PC-9 (cell line): ENCODE results near the gene HDHD5. TPM values are rescaled to one million over a fixed set of nuclear protein-coding genes. Genes with fewer than 3 reads are reported as not detected.
A peak's percentile ranks its signal among the peaks of the same experiment; 100 is the strongest.

Source experiments
- BruUV-seq: library from RNA; stranded (reverse); fragments of 400-500 nt; replicated peaks from 2 replicates; lab custom pipeline; 2021; lab: Mats Ljungman, UMichigan
- CTCF ChIA-PET: fragments of 300-600 bp; sonication (Branson Sonifier 250); formaldehyde crosslinking; loops from one replicate; lab custom pipeline; 2022; ENCODE audit warnings: antibody characterized with exemption; lab: Charles Lee
- POLR2A ChIA-PET: fragments of 300-600 bp; sonication (Branson Sonifier 250); formaldehyde crosslinking; loops from one replicate; lab custom pipeline; 2022; ENCODE audit warnings: antibody characterized with exemption; ENCODE audit not compliant: unreplicated experiment; lab: Charles Lee
- DNase-seq, 2 experiments: peaks; one replicate each; pipeline versions ENCODE4 v3.0.0 to v3.0.0-alpha.2; 2015 to 2022; ENCODE audit warnings: mixed read lengths in 1 of 2
- H2AFZ ChIP-seq: fragments of 200-600 bp; sonication (generic); 2 replicates; pipeline ENCODE4 v1.8.1; 2017; ENCODE audit warnings: antibody characterized with exemption
- H3F3A ChIP-seq: fragments of 200-600 bp; sonication (generic); 2 replicates; pipeline ENCODE4 v1.8.1; 2017; ENCODE audit warnings: antibody characterized with exemption, mild to moderate bottlenecking, low read depth; ENCODE audit not compliant: insufficient read depth
- H3K27ac ChIP-seq: fragments of 200-600 bp; sonication (generic); 2 replicates; pipeline ENCODE4 v1.6.1; 2016; ENCODE audit warnings: mixed run types
- H3K27me3 ChIP-seq: fragments of 200-600 bp; sonication (generic); 2 replicates; pipeline ENCODE4 v1.6.1; 2016; ENCODE audit warnings: low read depth, mixed run types; ENCODE audit not compliant: insufficient read depth
- H3K36me3 ChIP-seq: fragments of 200-600 bp; sonication (generic); 2 replicates; pipeline ENCODE4 v1.6.1; 2016; ENCODE audit warnings: low read depth, mixed run types
- H3K4me1 ChIP-seq: fragments of 200-600 bp; sonication (generic); replicated peaks from 2 replicates; pipeline ENCODE4 v1.6.1; 2016; ENCODE audit warnings: mixed run types; ENCODE audit not compliant: insufficient read depth
- H3K4me2 ChIP-seq: fragments of 200-600 bp; sonication (generic); 2 replicates; pipeline ENCODE4 v1.6.1; 2017; ENCODE audit warnings: mixed run types
- H3K4me3 ChIP-seq: fragments of 200-600 bp; sonication (generic); 2 replicates; pipeline ENCODE4 v1.6.1; 2016; ENCODE audit warnings: mixed run types
- H3K79me2 ChIP-seq: fragments of 200-600 bp; sonication (generic); 2 replicates; pipeline ENCODE4 v1.6.1; 2017; ENCODE audit warnings: low read depth, mixed run types
- H3K9me2 ChIP-seq: fragments of 200-600 bp; sonication (generic); 2 replicates; pipeline ENCODE4 v1.8.1; 2017; ENCODE audit warnings: mild to moderate bottlenecking; ENCODE audit not compliant: insufficient read depth
- H3K9me3 ChIP-seq: fragments of 200-600 bp; sonication (generic); 2 replicates; pipeline ENCODE4 v1.8.1; 2016; ENCODE audit warnings: low read depth; ENCODE audit not compliant: insufficient read depth
- H4K20me1 ChIP-seq: fragments of 200-600 bp; sonication (generic); 2 replicates; pipeline ENCODE4 v1.8.1; 2017; ENCODE audit not compliant: insufficient read depth
- CTCF ChIP-seq: fragments of 200-600 bp; sonication (generic); conservative IDR thresholded peaks from 2 replicates; pipeline ENCODE4 v1.6.1; 2017; ENCODE audit warnings: mixed run types, antibody characterized with exemption, mild to moderate bottlenecking, moderate library complexity
- EZH2 ChIP-seq: fragments of 200-600 bp; sonication (generic); IDR thresholded peaks from 2 replicates; pipeline ENCODE4 v1.8.0; 2017; ENCODE audit warnings: antibody characterized with exemption, low read depth
- intact Hi-C: fragments of 100-400 bp; cut with micrococcal nuclease; formaldehyde crosslinking; loops from one replicate; pipeline ENCODE4 v1.10.0; 2022; ENCODE audit not compliant: unreplicated experiment
- total RNA-seq: library from RNA; stranded (reverse); gene quantifications from 2 replicates; pipeline ENCODE4 v1.2.3, GENCODE V29; 2021

The HDHD5 gene
- total RNA-seq, 1 experiment from 2014 or later: 26.5 TPM

GRCh38 chr22:17157714-17158113 is 1.4 kb downstream of the HDHD5 start:
- DNase-seq: no peak
- H3K4me2 ChIP-seq: peak overlapping the region; percentile 76

GRCh38 chr22:17155941-17156340 is 3.1 kb downstream of the HDHD5 start:
- Histone ChIP-seq H4K20me1 (no peaks in the 10 kb centered on the region), H3K4me2 (no peak overlapping the region), H3K27ac (no peak overlapping the region), H3K9me3 (no peaks in the 10 kb centered on the region), H3K36me3 (no peaks in the 10 kb centered on the region), H3K27me3 (no peaks in the 10 kb centered on the region), H3K4me1 (0 out of 2 replicates have a peak, but pooled peaks cover 9% of the 10 kb centered on the region), H3K4me3 (no peak overlapping the region), H3F3A (peaks cover 5% of the 10 kb centered on the region; the same call in 1 of the 2 replicates), H2AFZ (no peak overlapping the region), H3K9me2 (no peaks in the 10 kb centered on the region), H3K79me2 (peaks cover 37% of the 10 kb centered on the region)
- no TSS peak for BruUV-seq
- ChIA-PET CTCF (no interaction called here), POLR2A (no interaction called here)
- DNase-seq: no peak
- intact Hi-C loops: no loop called here
- no peak for TF ChIP-seq CTCF
- no peak for TF ChIP-seq EZH2

More at GRCh38 chr22:17157714-17158113, 1.4 kb downstream of the HDHD5 start:
- no peak overlapping the region for H3K27ac ChIP-seq
- no peaks in the 10 kb centered on the region for H4K20me1 ChIP-seq
- intact Hi-C loops: no loop called here
- H3K9me2 ChIP-seq: no peaks in the 10 kb centered on the region
- H2AFZ ChIP-seq: no peak overlapping the region
- BruUV-seq: no TSS peak
- peaks cover 31% of the 10 kb centered on the region for H3K79me2 ChIP-seq
- CTCF ChIA-PET: no interaction called here
- H3K36me3 ChIP-seq: no peaks in the 10 kb centered on the region
- H3K4me3 ChIP-seq: peak overlapping the region; percentile 88
- no peaks in the 10 kb centered on the region for H3K27me3 ChIP-seq
- H3K4me1 ChIP-seq: 0 out of 2 replicates have a peak, but pooled peaks cover 9% of the 10 kb centered on the region
- no peak for TF ChIP-seq EZH2
- peaks cover 5% of the 10 kb centered on the region; the same call in 1 of the 2 replicates for H3F3A ChIP-seq
- POLR2A ChIA-PET: no interaction called here
- H3K9me3 ChIP-seq: no peaks in the 10 kb centered on the region

- DNase-seq: no peak
- CTCF ChIA-PET: no interaction called here
- Histone ChIP-seq H3K4me1 (0 out of 2 replicates have a peak, but pooled peaks cover 8% of the 10 kb centered on the region), H3K4me3 (no peak overlapping the region), H3F3A (no peaks in the 10 kb centered on the region), H3K27me3 (no peaks in the 10 kb centered on the region), H3K36me3 (no peaks in the 10 kb centered on the region), H3K79me2 (peaks cover 33% of the 10 kb centered on the region), H2AFZ (no peak overlapping the region), H3K4me2 (no peak overlapping the region), H4K20me1 (0 out of 2 replicates have a peak, but pooled peaks cover 2% of the 10 kb centered on the region), H3K9me2 (no peaks in the 10 kb centered on the region), H3K27ac (no peak overlapping the region), H3K9me3 (no peaks in the 10 kb centered on the region)
- BruUV-seq: no TSS peak
- intact Hi-C loops: no loop called here
- TF ChIP-seq CTCF: no peak
- no peak for TF ChIP-seq EZH2
- POLR2A ChIA-PET: no interaction called here
These were observed 6.1 kb downstream of the HDHD5 start for GRCh38 chr22:17152971-17153370.

- no peaks in the 10 kb centered on the region for H3F3A ChIP-seq
- H3K27ac ChIP-seq: no peak overlapping the region
- no peak for DNase-seq
- H3K4me3 ChIP-seq: no peak overlapping the region
- no peaks in the 10 kb centered on the region for H3K9me2 ChIP-seq
- ChIA-PET CTCF (no interaction called here), POLR2A (no interaction called here)
- H3K4me1 ChIP-seq: 0 out of 2 replicates have a peak, but pooled peaks cover 2% of the 10 kb centered on the region
- no TSS peak for BruUV-seq
- H3K79me2 ChIP-seq: peaks cover 27% of the 10 kb centered on the region
- no peaks in the 10 kb centered on the region for H3K36me3 ChIP-seq
- H3K4me2 ChIP-seq: no peak overlapping the region
- TF ChIP-seq EZH2 (no peak), CTCF (no peak)
- no peak overlapping the region for H2AFZ ChIP-seq
- H3K9me3 ChIP-seq: no peaks in the 10 kb centered on the region
- 0 out of 2 replicates have a peak, but pooled peaks cover 2% of the 10 kb centered on the region for H4K20me1 ChIP-seq
- H3K27me3 ChIP-seq: no peaks in the 10 kb centered on the region
- intact Hi-C loops: no loop called here
These were observed 6.7 kb downstream of the HDHD5 start for GRCh38 chr22:17152340-17152739.
